ENCODE results near the gene SHOC2.

SHOC2 gene

GRCh38 chr10:110971638-110972037 lies 52.2 kb downstream of the SHOC2 start:
- DNase-seq (ENCODE audit: low read depth) = no peak
- TF ChIP-seq CTCF (IDR thresholded peaks at IDR 0.05; ENCODE audit: low read depth, low read length, missing control alignments) = no peak
- no peak overlapping the region for H3K4me3 ChIP-seq (ENCODE audit: low read depth, low read length)

GRCh38 chr10:110972231-110973134 lies 53.1 kb downstream of the SHOC2 start:
- DNase-seq (ENCODE audit: low read depth) = no peak
- TF ChIP-seq CTCF (IDR thresholded peaks at IDR 0.05; ENCODE audit: low read depth, low read length, missing control alignments) = no peak
- no peak overlapping the region for H3K4me3 ChIP-seq (ENCODE audit: low read depth, low read length)

GRCh38 chr10:110973400-110973799 lies 54.0 kb downstream of the SHOC2 start:
- no peak for DNase-seq (ENCODE audit: low read depth)
- H3K4me3 ChIP-seq (ENCODE audit: low read depth, low read length) = no peak overlapping the region
- TF ChIP-seq CTCF (IDR thresholded peaks at IDR 0.05; ENCODE audit: low read depth, low read length, missing control alignments) = no peak

- DNase-seq (ENCODE audit: low read depth) = no peak
- TF ChIP-seq CTCF (IDR thresholded peaks at IDR 0.05; ENCODE audit: low read depth, low read length, missing control alignments) = no peak
- H3K4me3 ChIP-seq (ENCODE audit: low read depth, low read length) = no peak overlapping the region
Measured at GRCh38 chr10:110976577-110976976, 57.2 kb downstream of the SHOC2 start.

GRCh38 chr10:110977662-110978061 lies 58.3 kb downstream of the SHOC2 start:
- no peak for DNase-seq (ENCODE audit: low read depth)
- TF ChIP-seq CTCF (IDR thresholded peaks at IDR 0.05; ENCODE audit: low read depth, low read length, missing control alignments) = no peak

GRCh38 chr10:110978204-110978603 lies 58.8 kb downstream of the SHOC2 start:
- H3K4me3 ChIP-seq (ENCODE audit: low read depth, low read length) = no peak overlapping the region
- TF ChIP-seq CTCF (IDR thresholded peaks at IDR 0.05; ENCODE audit: low read depth, low read length, missing control alignments) = no peak
- DNase-seq (ENCODE audit: low read depth) = no peak

More at GRCh38 chr10:110977662-110978061, 58.3 kb downstream of the SHOC2 start:
- no peak overlapping the region for H3K4me3 ChIP-seq (ENCODE audit: low read depth, low read length)

- no peak for TF ChIP-seq CTCF (IDR thresholded peaks at IDR 0.05; ENCODE audit: low read depth, low read length, missing control alignments)
- no peak for DNase-seq (ENCODE audit: low read depth)
- H3K4me3 ChIP-seq (ENCODE audit: low read depth, low read length) = no peak overlapping the region
Measured at GRCh38 chr10:110979611-110980010, 60.2 kb downstream of the SHOC2 start.
